Measurements from ENCODE around the gene TRAPPC2L. TPM values are rescaled to one million over a fixed set of nuclear protein-coding genes. Genes with fewer than 3 reads are reported as not detected.

Gene TRAPPC2L
- total and polyA plus RNA-seq, 2 experiments from 2014 or later: 59.3 to 167 TPM

Other genes starting within 250 kb of the TRAPPC2L start
- gene IL17C, start 218.6 kb upstream of the TRAPPC2L start, total RNA-seq (2014; rRNA removed; shearing (Covaris generic)): 2.7 and 5.1 TPM in 2 replicates
- gene IL17C, start 218.6 kb upstream of the TRAPPC2L start, polyA plus RNA-seq (2016; fragmentation: Nextera tagmentation; extraction: Ambion mirVana): 2.3 and 3.9 TPM in 2 replicates
- 228 and 275 TPM in 2 replicates for gene CYBA, start 206.1 kb upstream of the TRAPPC2L start, total RNA-seq (2014; rRNA removed; shearing (Covaris generic))
- 281 and 285 TPM in 2 replicates for gene CYBA, start 206.1 kb upstream of the TRAPPC2L start, polyA plus RNA-seq (2016; fragmentation: Nextera tagmentation; extraction: Ambion mirVana)
- gene MVD, start 194.0 kb upstream of the TRAPPC2L start, total RNA-seq (2014; rRNA removed; shearing (Covaris generic)): 144 and 149 TPM in 2 replicates
- gene MVD, start 194.0 kb upstream of the TRAPPC2L start, polyA plus RNA-seq (2016; fragmentation: Nextera tagmentation; extraction: Ambion mirVana): 94.2 and 95.3 TPM in 2 replicates
- 19.2 and 19.4 TPM in 2 replicates for gene SNAI3, start 170.6 kb upstream of the TRAPPC2L start, total RNA-seq (2014; rRNA removed; shearing (Covaris generic))
- 10.0 and 10.3 TPM in 2 replicates for gene SNAI3, start 170.6 kb upstream of the TRAPPC2L start, polyA plus RNA-seq (2016; fragmentation: Nextera tagmentation; extraction: Ambion mirVana)
- gene RNF166, start 150.7 kb upstream of the TRAPPC2L start, total RNA-seq (2014; rRNA removed; shearing (Covaris generic)): 39.6 and 43.4 TPM in 2 replicates
- 24.9 and 27.8 TPM in 2 replicates for gene RNF166, start 150.7 kb upstream of the TRAPPC2L start, polyA plus RNA-seq (2016; fragmentation: Nextera tagmentation; extraction: Ambion mirVana)
- gene CTU2, start 150.6 kb upstream of the TRAPPC2L start, total RNA-seq (2014; rRNA removed; shearing (Covaris generic)): 15.4 and 22.3 TPM in 2 replicates
- 25.7 and 33.6 TPM in 2 replicates for gene CTU2, start 150.6 kb upstream of the TRAPPC2L start, polyA plus RNA-seq (2016; fragmentation: Nextera tagmentation; extraction: Ambion mirVana)
- 56.2 and 70.1 TPM in 2 replicates for gene PIEZO1, start 71.9 kb upstream of the TRAPPC2L start, total RNA-seq (2014; rRNA removed; shearing (Covaris generic))
- 29.6 and 30.4 TPM in 2 replicates for gene PIEZO1, start 71.9 kb upstream of the TRAPPC2L start, polyA plus RNA-seq (2016; fragmentation: Nextera tagmentation; extraction: Ambion mirVana)
- gene CDT1, start 53.3 kb upstream of the TRAPPC2L start, total RNA-seq (2014; rRNA removed; shearing (Covaris generic)): 114 and 187 TPM in 2 replicates
- 32.6 and 36.1 TPM in 2 replicates for gene CDT1, start 53.3 kb upstream of the TRAPPC2L start, polyA plus RNA-seq (2016; fragmentation: Nextera tagmentation; extraction: Ambion mirVana)
- gene APRT, start 45.2 kb upstream of the TRAPPC2L start, total RNA-seq (2014; rRNA removed; shearing (Covaris generic)): 250 and 258 TPM in 2 replicates
- 522 and 536 TPM in 2 replicates for gene APRT, start 45.2 kb upstream of the TRAPPC2L start, polyA plus RNA-seq (2016; fragmentation: Nextera tagmentation; extraction: Ambion mirVana)
- 16.4 and 18.8 TPM in 2 replicates for gene GALNS, start 180 bp upstream of the TRAPPC2L start, total RNA-seq (2014; rRNA removed; shearing (Covaris generic))
- 9.7 TPM in 2 replicates for gene GALNS, start 180 bp upstream of the TRAPPC2L start, polyA plus RNA-seq (2016; fragmentation: Nextera tagmentation; extraction: Ambion mirVana)
- gene PABPN1L, start 9.5 kb downstream of the TRAPPC2L start, total RNA-seq (2014; rRNA removed; shearing (Covaris generic)): not detected in 2 replicates
- gene PABPN1L, start 9.5 kb downstream of the TRAPPC2L start, polyA plus RNA-seq (2016; fragmentation: Nextera tagmentation; extraction: Ambion mirVana): not detected in 2 replicates
- 0.85 and 1.5 TPM in 2 replicates for gene CBFA2T3, start 120.1 kb downstream of the TRAPPC2L start, total RNA-seq (2014; rRNA removed; shearing (Covaris generic))
- 0.70 and 0.87 TPM in 2 replicates for gene CBFA2T3, start 120.1 kb downstream of the TRAPPC2L start, polyA plus RNA-seq (2016; fragmentation: Nextera tagmentation; extraction: Ambion mirVana)
- gene ACSF3, start 236.7 kb downstream of the TRAPPC2L start, total RNA-seq (2014; rRNA removed; shearing (Covaris generic)): 22.8 and 23.1 TPM in 2 replicates
- 11.3 and 12.8 TPM in 2 replicates for gene ACSF3, start 236.7 kb downstream of the TRAPPC2L start, polyA plus RNA-seq (2016; fragmentation: Nextera tagmentation; extraction: Ambion mirVana)